Measurements from ENCODE around the gene DHRS7B.

Gene DHRS7B

GRCh38 chr17:21166595-21167210, 39.9 kb downstream of the DHRS7B start:
- no peak overlapping the region for H3K4me3 ChIP-seq (ENCODE audit: low read length)
- peak; percentile 4 for DNase-seq (ENCODE audit: low read depth)
- TF ChIP-seq, protein P1, sequence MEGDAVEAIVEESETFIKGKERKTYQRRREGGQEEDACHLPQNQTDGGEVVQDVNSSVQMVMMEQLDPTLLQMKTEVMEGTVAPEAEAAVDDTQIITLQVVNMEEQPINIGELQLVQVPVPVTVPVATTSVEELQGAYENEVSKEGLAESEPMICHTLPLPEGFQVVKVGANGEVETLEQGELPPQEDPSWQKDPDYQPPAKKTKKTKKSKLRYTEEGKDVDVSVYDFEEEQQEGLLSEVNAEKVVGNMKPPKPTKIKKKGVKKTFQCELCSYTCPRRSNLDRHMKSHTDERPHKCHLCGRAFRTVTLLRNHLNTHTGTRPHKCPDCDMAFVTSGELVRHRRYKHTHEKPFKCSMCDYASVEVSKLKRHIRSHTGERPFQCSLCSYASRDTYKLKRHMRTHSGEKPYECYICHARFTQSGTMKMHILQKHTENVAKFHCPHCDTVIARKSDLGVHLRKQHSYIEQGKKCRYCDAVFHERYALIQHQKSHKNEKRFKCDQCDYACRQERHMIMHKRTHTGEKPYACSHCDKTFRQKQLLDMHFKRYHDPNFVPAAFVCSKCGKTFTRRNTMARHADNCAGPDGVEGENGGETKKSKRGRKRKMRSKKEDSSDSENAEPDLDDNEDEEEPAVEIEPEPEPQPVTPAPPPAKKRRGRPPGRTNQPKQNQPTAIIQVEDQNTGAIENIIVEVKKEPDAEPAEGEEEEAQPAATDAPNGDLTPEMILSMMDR (IDR thresholded peaks at IDR 0.05; ENCODE audit: insufficient read depth, low read depth, low read length, missing control alignments), result no peak

GRCh38 chr17:21167303-21167702, 40.5 kb downstream of the DHRS7B start:
- peak; percentile 25 for DNase-seq (ENCODE audit: low read depth)
- H3K4me3 ChIP-seq (ENCODE audit: low read length), result no peak overlapping the region
- TF ChIP-seq, protein P1 (IDR thresholded peaks at IDR 0.05; ENCODE audit: insufficient read depth, low read depth, low read length, missing control alignments), result no peak

DNA sequence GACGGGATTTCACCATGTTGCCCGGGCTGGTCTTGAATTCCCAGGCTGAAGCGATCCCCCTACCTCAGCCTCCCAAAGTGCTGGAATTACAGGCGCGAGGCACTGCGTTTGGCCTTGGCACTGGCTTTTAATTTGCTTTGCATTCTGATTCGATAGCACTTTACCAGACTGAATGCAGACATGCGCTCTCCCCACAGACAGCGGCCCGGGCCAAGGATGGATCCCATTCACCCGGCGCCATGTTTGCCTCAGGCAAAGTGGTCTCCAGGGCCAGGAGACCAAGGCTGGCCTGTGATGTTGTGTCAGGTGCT, 41.7 kb downstream of the DHRS7B start:
- TF ChIP-seq, protein P1 (IDR thresholded peaks at IDR 0.05; ENCODE audit: insufficient read depth, low read depth, low read length, missing control alignments), result no peak
- no peak overlapping the region for H3K4me3 ChIP-seq (ENCODE audit: low read length)
- DNase-seq (ENCODE audit: low read depth), result no peak

DNA sequence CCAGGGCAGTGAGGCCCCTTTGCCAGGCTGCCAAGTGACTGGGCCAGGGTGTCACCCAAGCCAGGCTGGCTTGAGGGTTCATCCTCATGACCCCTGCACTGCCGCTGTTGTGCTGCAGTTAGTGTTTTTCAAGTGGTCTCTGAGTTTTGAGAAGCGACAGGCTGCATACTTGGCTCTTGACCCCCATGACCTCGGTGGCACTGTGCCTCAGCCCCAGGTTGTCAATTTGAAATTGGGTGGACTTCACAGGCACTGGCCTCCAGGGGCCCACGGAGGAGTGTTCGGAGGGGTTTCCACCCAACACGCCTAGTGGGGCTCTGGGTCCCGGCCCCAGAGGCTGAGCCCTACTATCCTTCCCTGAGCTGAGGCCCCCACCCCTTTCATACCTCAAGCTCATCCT, 42.7 kb downstream of the DHRS7B start:
- H3K4me3 ChIP-seq (ENCODE audit: low read length), result no peak overlapping the region
- TF ChIP-seq, protein P1 (IDR thresholded peaks at IDR 0.05; ENCODE audit: insufficient read depth, low read depth, low read length, missing control alignments), result no peak
- no peak for DNase-seq (ENCODE audit: low read depth)

- TF ChIP-seq, protein P1 (IDR thresholded peaks at IDR 0.05; ENCODE audit: insufficient read depth, low read depth, low read length, missing control alignments), result no peak
- no peak for DNase-seq (ENCODE audit: low read depth)
- no peak overlapping the region for H3K4me3 ChIP-seq (ENCODE audit: low read length)
Observed at GRCh38 chr17:21170809-21171208, 44.0 kb downstream of the DHRS7B start.

GRCh38 chr17:21171309-21171922, 44.7 kb downstream of the DHRS7B start:
- no peak overlapping the region for H3K4me3 ChIP-seq (ENCODE audit: low read length)
- DNase-seq (ENCODE audit: low read depth), result no peak
- TF ChIP-seq, protein P1 (IDR thresholded peaks at IDR 0.05; ENCODE audit: insufficient read depth, low read depth, low read length, missing control alignments), result no peak

DNA sequence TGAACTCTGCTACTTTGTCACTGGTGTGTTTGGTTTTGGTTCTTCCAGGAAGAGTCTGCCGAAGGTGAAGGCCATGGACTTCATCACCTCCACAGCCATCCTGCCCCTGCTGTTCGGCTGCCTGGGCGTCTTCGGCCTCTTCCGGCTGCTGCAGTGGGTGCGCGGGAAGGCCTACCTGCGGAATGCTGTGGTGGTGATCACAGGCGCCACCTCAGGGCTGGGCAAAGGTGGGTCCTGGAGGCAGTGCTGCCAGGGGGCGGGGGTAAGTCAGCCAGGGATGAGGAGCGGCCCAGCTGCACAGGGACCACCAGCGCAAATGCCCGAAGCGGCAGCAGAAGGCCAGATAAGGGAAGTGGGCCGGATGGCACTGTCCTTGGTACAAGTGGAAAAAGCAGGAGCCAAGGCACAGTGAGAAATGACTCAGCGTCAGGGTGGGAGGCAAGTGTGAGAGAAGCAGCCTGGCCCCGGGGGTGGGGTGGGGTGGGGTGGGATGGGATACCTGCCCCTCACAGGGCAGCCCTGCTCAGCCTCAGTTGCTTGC, 45.3 kb downstream of the DHRS7B start:
- TF ChIP-seq, protein P1 (IDR thresholded peaks at IDR 0.05; ENCODE audit: insufficient read depth, low read depth, low read length, missing control alignments), result no peak
- no peak for DNase-seq (ENCODE audit: low read depth)
- no peak overlapping the region for H3K4me3 ChIP-seq (ENCODE audit: low read length)

All from epithelial cell of esophagus (primary cell).